GM20000 (cell line): ENCODE measurements around the gene WEE1.

Experiments used
- DNase-seq: peaks from one replicate; pipeline ENCODE4 v3.0.0; 2012; ENCODE audit warnings: low spot score
- CTCF ChIP-seq: IDR thresholded peaks from 2 replicates; pipeline ENCODE4 v1.5.1; 2012; ENCODE audit warnings: mild to moderate bottlenecking, control low read depth; ENCODE audit errors: extremely low read depth, missing control alignments

The WEE1 gene

GRCh38 chr11:9573052-9573774, at the start of gene WEE1:
WEE1 (plus strand) TSS chr11:9573670; CDS start chr11:9573934, 264 bp downstream.
- peak; percentile 99 for DNase-seq
- TF ChIP-seq CTCF: no peak

GRCh38 chr11:9524001-9524400, 49.5 kb upstream of the WEE1 start:
- no peak for DNase-seq
- TF ChIP-seq CTCF: no peak

GRCh38 chr11:9525116-9525515, 48.4 kb upstream of the WEE1 start:
- no peak for DNase-seq
- no peak for TF ChIP-seq CTCF

- DNase-seq: no peak
- TF ChIP-seq CTCF: no peak
These were observed 45.9 kb upstream of the WEE1 start for GRCh38 chr11:9527481-9528135.

DNA sequence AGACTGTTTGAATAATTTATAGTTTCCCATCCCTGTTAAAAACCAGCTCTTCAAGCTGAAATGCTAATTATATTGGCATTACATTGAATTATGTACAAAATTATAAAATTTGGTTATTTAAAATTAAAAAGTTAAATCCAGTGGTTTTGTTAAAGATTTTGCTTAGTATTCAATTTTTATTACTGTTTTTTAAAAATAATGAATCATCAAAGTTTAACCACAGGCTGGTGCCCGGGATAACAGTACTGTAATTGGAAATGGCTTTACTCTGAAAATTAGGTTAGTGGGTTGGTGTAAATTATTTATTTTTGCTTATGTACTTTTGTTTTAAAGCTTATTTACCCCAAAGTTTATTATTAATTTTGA, 45.4 kb upstream of the WEE1 start:
- no peak for DNase-seq
- TF ChIP-seq CTCF: no peak

DNA sequence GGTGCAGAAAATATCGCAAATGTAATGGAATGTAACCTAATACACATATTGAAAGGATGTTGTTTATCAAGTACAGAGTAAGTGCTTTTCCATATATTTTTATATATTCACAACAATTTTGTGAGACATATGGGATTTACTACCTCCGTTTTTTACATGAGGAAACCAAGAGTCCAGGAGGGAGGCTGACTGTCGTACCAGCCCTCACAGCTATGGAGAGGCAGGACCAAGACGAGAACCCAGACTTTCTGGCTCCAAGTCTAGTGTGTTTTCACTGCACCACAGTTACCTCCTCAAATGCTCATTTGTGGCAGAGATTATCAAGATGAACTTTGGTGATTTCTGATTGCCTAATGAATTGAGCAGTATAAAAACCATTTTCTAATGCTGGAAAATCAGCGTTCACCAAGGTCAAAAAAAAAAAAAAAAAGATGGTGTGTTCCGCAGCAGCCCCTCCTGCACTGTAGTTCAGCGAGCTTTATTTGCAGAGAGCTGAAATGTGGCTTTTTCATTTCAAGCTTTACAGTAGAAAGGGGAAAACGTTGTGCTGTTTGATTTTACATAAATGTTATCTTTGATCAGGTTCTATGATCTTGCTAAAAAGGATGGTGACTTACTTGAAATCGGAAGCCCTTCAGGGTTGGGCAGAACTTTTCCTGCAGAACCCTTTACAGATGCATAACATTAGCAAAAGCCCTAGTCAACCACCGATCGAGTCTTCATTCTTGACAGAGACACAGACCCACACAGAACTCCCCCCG, 44.7 kb upstream of the WEE1 start:
- DNase-seq: no peak
- TF ChIP-seq CTCF: no peak

GRCh38 chr11:9529334-9529650, 44.2 kb upstream of the WEE1 start:
- no peak for DNase-seq
- TF ChIP-seq CTCF: no peak
